ENCODE measurements around the gene CAMK2G. TPM values are rescaled to one million over a fixed set of nuclear protein-coding genes. Genes with fewer than 3 reads are reported as not detected.
"Not testable (repeated sequence)": the region's sequence is repeated elsewhere in the genome, so short reads cannot be mapped to it uniquely, and the experiment has no call there.

The CAMK2G gene
- total RNA-seq, 1 experiment from 2014 or later, result 58.9 TPM

GRCh38 chr10:73791871-73792400 lies 82.4 kb downstream of the CAMK2G start:
- no peak for TF ChIP-seq CTCF (IDR thresholded peaks at IDR 0.05; ENCODE audit: unreplicated experiment)
- Mint-ChIP-seq H3K4me3 (ENCODE audit: low read depth, unreplicated experiment) (no peak overlapping the region), H3K36me3 (ENCODE audit: insufficient read depth, unreplicated experiment) (peaks cover 21% of the 10 kb centered on the region), H3K27ac (ENCODE audit: unreplicated experiment) (no peak overlapping the region), H3K27me3 (ENCODE audit: unreplicated experiment) (no peaks in the 10 kb centered on the region), H3K4me1 (ENCODE audit: low read depth, unreplicated experiment) (peaks cover 8% of the 10 kb centered on the region), H3K9me3 (ENCODE audit: low read depth, unreplicated experiment) (no peaks in the 10 kb centered on the region)
- intact Hi-C loops (cut with micrococcal nuclease; ENCODE audit: unreplicated experiment), result no loop called here
- CTCF ChIA-PET, result interaction anchor here (0.6 kb wide), 1 partner anchor 28 kb away, joined by 3 read pairs; no protein-coding TSS in a partner anchor
- DNase-seq, result no peak
- no TSS peak for BruUV-seq (replicated peaks)

GRCh38 chr10:73790886-73791625 lies 83.3 kb downstream of the CAMK2G start:
- peaks cover 14% of the 10 kb centered on the region for H3K4me1 Mint-ChIP-seq (ENCODE audit: low read depth, unreplicated experiment)
- no peaks in the 10 kb centered on the region for H3K27me3 Mint-ChIP-seq (ENCODE audit: unreplicated experiment)
- no peak overlapping the region for H3K4me3 Mint-ChIP-seq (ENCODE audit: low read depth, unreplicated experiment)
- DNase-seq, result no peak
- BruUV-seq (replicated peaks), result no TSS peak
- CTCF ChIA-PET, result interaction anchor here (0.6 kb wide), 1 partner anchor 221 kb away, joined by 6 read pairs; no protein-coding TSS in a partner anchor
- H3K27ac Mint-ChIP-seq (ENCODE audit: unreplicated experiment), result no peak overlapping the region
- intact Hi-C loops (cut with micrococcal nuclease; ENCODE audit: unreplicated experiment), result no loop called here
- TF ChIP-seq CTCF (IDR thresholded peaks at IDR 0.05; ENCODE audit: unreplicated experiment), result no peak
- no peaks in the 10 kb centered on the region for H3K9me3 Mint-ChIP-seq (ENCODE audit: low read depth, unreplicated experiment)
- peaks cover 27% of the 10 kb centered on the region for H3K36me3 Mint-ChIP-seq (ENCODE audit: insufficient read depth, unreplicated experiment)

- intact Hi-C loops (cut with micrococcal nuclease; ENCODE audit: unreplicated experiment), result no loop called here
- H3K4me3 Mint-ChIP-seq (ENCODE audit: low read depth, unreplicated experiment), result no peak overlapping the region
- no peaks in the 10 kb centered on the region for H3K27me3 Mint-ChIP-seq (ENCODE audit: unreplicated experiment)
- no TSS peak for BruUV-seq (replicated peaks)
- no peak for TF ChIP-seq CTCF (IDR thresholded peaks at IDR 0.05; ENCODE audit: unreplicated experiment)
- CTCF ChIA-PET, result no interaction called here
- H3K27ac Mint-ChIP-seq (ENCODE audit: unreplicated experiment), result no peak overlapping the region
- peaks cover 33% of the 10 kb centered on the region for H3K36me3 Mint-ChIP-seq (ENCODE audit: insufficient read depth, unreplicated experiment)
- no peak for DNase-seq
- peaks cover 17% of the 10 kb centered on the region for H3K4me1 Mint-ChIP-seq (ENCODE audit: low read depth, unreplicated experiment)
- H3K9me3 Mint-ChIP-seq (ENCODE audit: low read depth, unreplicated experiment), result no peaks in the 10 kb centered on the region
Measured at GRCh38 chr10:73789659-73790055, 84.7 kb downstream of the CAMK2G start.

GRCh38 chr10:73788864-73789658 lies 85.3 kb downstream of the CAMK2G start:
- Mint-ChIP-seq H3K4me3 (ENCODE audit: low read depth, unreplicated experiment) (no peak overlapping the region), H3K27ac (ENCODE audit: unreplicated experiment) (no peak overlapping the region)
- BruUV-seq (replicated peaks), result no TSS peak

GRCh38 chr10:73787031-73787800 lies 87.1 kb downstream of the CAMK2G start:
- intact Hi-C loops (cut with micrococcal nuclease; ENCODE audit: unreplicated experiment); BruUV-seq (replicated peaks); H3K4me3 Mint-ChIP-seq (ENCODE audit: low read depth, unreplicated experiment); DNase-seq; H3K9me3 Mint-ChIP-seq (ENCODE audit: low read depth, unreplicated experiment); H3K27me3 Mint-ChIP-seq (ENCODE audit: unreplicated experiment); H3K27ac Mint-ChIP-seq (ENCODE audit: unreplicated experiment); CTCF ChIA-PET: not testable (repeated sequence)
- peaks cover 29% of the 10 kb centered on the region for H3K4me1 Mint-ChIP-seq (ENCODE audit: low read depth, unreplicated experiment)
- peaks cover 34% of the 10 kb centered on the region for H3K36me3 Mint-ChIP-seq (ENCODE audit: insufficient read depth, unreplicated experiment)

More at GRCh38 chr10:73788864-73789658, 85.3 kb downstream of the CAMK2G start:
- DNase-seq, result no peak
- H3K27me3 Mint-ChIP-seq (ENCODE audit: unreplicated experiment), result no peaks in the 10 kb centered on the region
- H3K9me3 Mint-ChIP-seq (ENCODE audit: low read depth, unreplicated experiment), result no peaks in the 10 kb centered on the region
- peaks cover 17% of the 10 kb centered on the region for H3K4me1 Mint-ChIP-seq (ENCODE audit: low read depth, unreplicated experiment)
- intact Hi-C loops (cut with micrococcal nuclease; ENCODE audit: unreplicated experiment), result no loop called here
- H3K36me3 Mint-ChIP-seq (ENCODE audit: insufficient read depth, unreplicated experiment), result peaks cover 29% of the 10 kb centered on the region
- no peak for TF ChIP-seq CTCF (IDR thresholded peaks at IDR 0.05; ENCODE audit: unreplicated experiment)
- CTCF ChIA-PET, result no interaction called here
